Keratinocyte (primary cell): ENCODE measurements around the gene MED29. TPM values are rescaled to one million over a fixed set of nuclear protein-coding genes. Genes with fewer than 3 reads are reported as not detected.

Source experiments
- DNase-seq: peaks from one replicate; pipeline ENCODE4 v3.0.0-alpha.2; 2011; ENCODE audit warnings: low read depth, missing footprints, low spot score
- FAIRE-seq: peaks from 2 replicates; lab custom pipeline; 2011; peaks lifted over from hg19 to GRCh38; lab: Jason Lieb, UNC
- H2AFZ ChIP-seq: 2 replicates; pipeline ENCODE4 v1.6.0; 2012; ENCODE audit warnings: low read length, control low read depth, inconsistent platforms; ENCODE audit not compliant: control insufficient read depth
- H3K27ac ChIP-seq: 2 replicates; pipeline ENCODE4 v1.5.1; 2011; ENCODE audit warnings: low read length; ENCODE audit not compliant: control insufficient read depth, insufficient read depth
- H3K27me3 ChIP-seq: 3 replicates; pipeline ENCODE4 v1.6.0; 2011; ENCODE audit warnings: low read length; ENCODE audit not compliant: control insufficient read depth, insufficient read depth; ENCODE audit errors: extremely low read depth
- H3K36me3 ChIP-seq, 2 experiments: 2 replicates in 1 of 2; 3 replicates in 1 of 2; pipeline ENCODE4 v1.5.1; 2011; ENCODE audit warnings: low read length in 2 of 2, mild to moderate bottlenecking in 1 of 2; ENCODE audit not compliant: control insufficient read depth in 2 of 2, insufficient read depth in 2 of 2; ENCODE audit errors: extremely low read depth in 1 of 2
- H3K4me1 ChIP-seq: 3 replicates; pipeline ENCODE4 v1.5.1; 2011; ENCODE audit warnings: low read length; ENCODE audit not compliant: control insufficient read depth, insufficient read depth; ENCODE audit errors: extremely low read depth
- H3K4me2 ChIP-seq: 3 replicates; pipeline ENCODE4 v1.6.0; 2011; ENCODE audit warnings: low read depth, low read length; ENCODE audit not compliant: control insufficient read depth, insufficient read depth; ENCODE audit errors: extremely low read depth
- H3K4me3 ChIP-seq, 3 experiments: fragments of 200-600 bp in 1 of 3; sonication (generic) in 1 of 3; 2 replicates in 2 of 3; 3 replicates in 1 of 3; pipeline ENCODE4 v1.5.1; 2011 to 2016; ENCODE audit warnings: low read length in 3 of 3, mild to moderate bottlenecking in 3 of 3, control low read depth in 2 of 3, inconsistent platforms in 1 of 3, low read depth in 1 of 3, mixed read lengths in 1 of 3, mixed run types in 1 of 3, moderate library complexity in 1 of 3; ENCODE audit not compliant: control insufficient read depth in 2 of 3, insufficient read depth in 2 of 3; ENCODE audit errors: extremely low read depth in 1 of 3
- H3K79me2 ChIP-seq: 2 replicates; pipeline ENCODE4 v1.6.0; 2012; ENCODE audit warnings: low read length; ENCODE audit not compliant: control insufficient read depth, insufficient read depth
- H3K9ac ChIP-seq: 3 replicates; pipeline ENCODE4 v1.6.0; 2011; ENCODE audit warnings: low read length; ENCODE audit not compliant: control insufficient read depth, insufficient read depth; ENCODE audit errors: extremely low read depth
- H3K9me1 ChIP-seq: 3 replicates; pipeline ENCODE4 v1.6.0; 2011; ENCODE audit warnings: low read length; ENCODE audit not compliant: control insufficient read depth, insufficient read depth; ENCODE audit errors: extremely low read depth
- H3K9me3 ChIP-seq: 2 replicates; pipeline ENCODE4 v1.5.1; 2012; ENCODE audit warnings: low read depth, low read length; ENCODE audit not compliant: control insufficient read depth
- H4K20me1 ChIP-seq: 3 replicates; pipeline ENCODE4 v1.6.0; 2011; ENCODE audit warnings: low read length; ENCODE audit not compliant: control insufficient read depth, insufficient read depth; ENCODE audit errors: extremely low read depth
- CTCF ChIP-seq, 3 experiments: IDR thresholded peaks in 1 of 3; conservative IDR thresholded peaks in 1 of 3; optimal IDR thresholded peaks in 1 of 3; 2 replicates in 2 of 3; 3 replicates in 1 of 3; pipeline versions ENCODE3 to v1.5.1; 2011; ENCODE audit warnings: low read length in 3 of 3, mild to moderate bottlenecking in 3 of 3, moderate library complexity in 2 of 3, control low read depth in 1 of 3, inconsistent platforms in 1 of 3; ENCODE audit not compliant: insufficient read depth in 2 of 3; ENCODE audit errors: extremely low read depth in 1 of 3
- EZH2 ChIP-seq: IDR thresholded peaks from one replicate; pipeline ENCODE4 v1.6.1; 2012; ENCODE audit warnings: inconsistent platforms, mild to moderate bottlenecking, low read length, moderate library complexity
- dilution Hi-C: fragments of 300-500 bp; cut with MboI; formaldehyde crosslinking; loops from one replicate; pipeline ENCODE4 v1.7.0; 2020; ENCODE audit warnings: low sequenced_read_pairs; ENCODE audit not compliant: extremely low pct_ligation_motif_present
- polyA plus RNA-seq, 5 experiments: library from polyadenylated mRNA; depleted of rRNA in 3 of 5; stranded (reverse) in 3 of 5; stranded (forward) in 1 of 5; unstranded in 1 of 5; fragments of >200 nt; gene quantifications; 1 replicate in 1 of 5; 2 replicates in 3 of 5; 3 replicates in 1 of 5; pipeline versions ENCODE4 v1.2.1 to v1.2.3, GENCODE V29; 2011 to 2012; ENCODE audit warnings: missing spikeins in 2 of 5, low read depth in 1 of 5, low replicate concordance in 1 of 5

MED29 gene
- polyA plus RNA-seq, 1 donor (not counting 4 experiments of a cell fraction or from before 2014, with no cell fraction given) = 14.7 TPM

GRCh38 chr19:39372941-39373340, 18.2 kb upstream of the MED29 start:
- no peak for DNase-seq
- Histone ChIP-seq H3K79me2 (no peaks in the 10 kb centered on the region), H3K9me1 (no peaks in the 10 kb centered on the region), H2AFZ (no peak overlapping the region), H3K36me3 (peaks cover 48 to 52% of the 10 kb centered on the region in 2 experiments), H3K27me3 (no peaks in the 10 kb centered on the region), H3K4me2 (no peak overlapping the region), H4K20me1 (no peaks in the 10 kb centered on the region), H3K9ac (no peak overlapping the region), H3K27ac (no peak overlapping the region), H3K4me3 (no peak overlapping the region), H3K9me3 (no peaks in the 10 kb centered on the region), H3K4me1 (no peaks in the 10 kb centered on the region)
- TF ChIP-seq EZH2 (no peak), CTCF (optimal IDR thresholded peaks at IDR 0.05 in 1 of 3, IDR thresholded peaks at IDR 0.05 in 1 of 3, conservative IDR thresholded peaks at IDR 0.05 in 1 of 3; ENCODE audit: extremely low read depth in 1 of 3, insufficient read depth in 2 of 3, low read length in 3 of 3) (no peak)
- no peak for FAIRE-seq
- dilution Hi-C loops = no loop called here

DNA sequence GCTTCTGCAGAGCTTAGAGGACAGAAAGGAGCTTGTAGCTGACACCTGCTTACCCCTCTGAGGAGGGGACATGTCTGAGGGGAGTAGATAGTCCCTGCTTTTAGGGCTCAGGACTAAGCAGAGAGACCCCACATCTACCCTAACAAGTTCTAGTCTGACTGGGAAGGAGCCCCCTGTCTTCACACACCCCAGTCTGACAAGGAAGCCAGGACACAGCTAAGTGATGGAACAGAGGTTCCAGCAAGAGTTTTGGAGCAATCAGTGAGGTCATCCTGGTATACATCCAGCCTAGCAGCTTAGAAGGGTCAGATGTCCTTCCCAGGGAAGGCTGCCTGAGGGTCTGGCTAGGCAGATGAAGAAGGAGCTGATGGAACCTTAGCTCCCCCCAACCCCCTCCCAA, 15.2 kb upstream of the MED29 start:
- no peak for TF ChIP-seq CTCF (optimal IDR thresholded peaks at IDR 0.05 in 1 of 3, IDR thresholded peaks at IDR 0.05 in 1 of 3, conservative IDR thresholded peaks at IDR 0.05 in 1 of 3; ENCODE audit: extremely low read depth in 1 of 3, insufficient read depth in 2 of 3, low read length in 3 of 3)
- no peak for TF ChIP-seq EZH2
- Histone ChIP-seq H3K27me3 (no peaks in the 10 kb centered on the region), H3K9ac (no peak overlapping the region), H3K9me1 (no peaks in the 10 kb centered on the region), H4K20me1 (no peaks in the 10 kb centered on the region), H3K36me3 (peaks cover 42 to 46% of the 10 kb centered on the region in 2 experiments), H3K4me2 (no peak overlapping the region), H2AFZ (no peak overlapping the region), H3K4me3 (no peak overlapping the region), H3K9me3 (no peaks in the 10 kb centered on the region), H3K4me1 (no peaks in the 10 kb centered on the region), H3K27ac (no peak overlapping the region), H3K79me2 (no peaks in the 10 kb centered on the region)
- dilution Hi-C loops = no loop called here
- DNase-seq (no peak), FAIRE-seq (no peak)
